LNCaP clone FGC (cell line): ENCODE measurements around the gene IL4I1.

Experiments used
- DNase-seq: peaks from one replicate; pipeline ENCODE4 v3.0.0-alpha.2; 2011; ENCODE audit warnings: low read depth
- H3K4me3 ChIP-seq: 2 replicates; pipeline ENCODE4 v1.5.1; 2011; ENCODE audit warnings: mild to moderate bottlenecking, low read depth, low read length, control low read depth
- CTCF ChIP-seq: IDR thresholded peaks from 2 replicates; pipeline ENCODE4 v1.5.1; 2012; ENCODE audit warnings: mild to moderate bottlenecking; ENCODE audit not compliant: control insufficient read depth, insufficient read depth; ENCODE audit errors: extremely low read depth

Gene IL4I1

GRCh38 chr19:49916839-49917733, 20.4 kb upstream of the IL4I1 start:
- DNase-seq, result no peak
- H3K4me3 ChIP-seq, result no peak overlapping the region
- no peak for TF ChIP-seq CTCF

- TF ChIP-seq CTCF, result no peak
- no peak overlapping the region for H3K4me3 ChIP-seq
- DNase-seq, result no peak
Observed at GRCh38 chr19:49915271-49915670, 18.6 kb upstream of the IL4I1 start.

- no peak for TF ChIP-seq CTCF
- no peak for DNase-seq
- no peak overlapping the region for H3K4me3 ChIP-seq
Observed at GRCh38 chr19:49913720-49914119, 17.0 kb upstream of the IL4I1 start.

- TF ChIP-seq CTCF, result no peak
- no peak for DNase-seq
- no peak overlapping the region for H3K4me3 ChIP-seq
Observed at GRCh38 chr19:49912965-49913685, 16.4 kb upstream of the IL4I1 start.

GRCh38 chr19:49911381-49912145, 14.9 kb upstream of the IL4I1 start:
- no peak overlapping the region for H3K4me3 ChIP-seq
- TF ChIP-seq CTCF, result no peak
- no peak for DNase-seq

GRCh38 chr19:49910179-49910578, 13.5 kb upstream of the IL4I1 start:
- H3K4me3 ChIP-seq, result no peak overlapping the region
- DNase-seq, result no peak
- TF ChIP-seq CTCF, result no peak
